ENCODE results near the gene TBC1D16.

DNA sequence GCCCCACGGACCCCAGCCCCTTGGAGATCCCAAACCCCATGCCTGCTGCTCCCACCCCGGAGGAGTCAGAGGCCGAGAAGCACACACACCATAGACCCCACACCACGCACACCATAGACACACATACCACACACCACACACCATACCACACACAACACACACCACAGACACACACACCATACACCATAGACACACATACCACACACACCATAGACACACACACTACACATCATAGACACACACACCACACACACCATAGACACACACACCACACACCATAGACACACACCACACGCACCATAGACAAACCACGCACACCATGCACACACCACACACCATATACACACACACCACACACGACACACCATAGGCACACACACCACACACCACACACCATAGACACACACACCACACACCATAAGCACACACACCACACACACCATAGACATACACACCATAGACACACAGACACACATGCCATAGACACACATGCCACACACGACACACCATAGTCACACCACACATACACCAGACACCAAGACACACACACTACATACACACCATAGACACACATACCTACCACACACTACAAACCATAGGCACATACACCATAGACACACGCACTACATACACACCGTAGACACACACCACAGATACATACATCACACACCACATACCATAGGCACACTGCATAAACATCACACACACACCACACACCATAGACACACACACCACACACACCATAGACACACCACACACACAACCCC, 11.3 kb downstream of the TBC1D16 start:
- no peak for TF ChIP-seq CTCF (IDR thresholded peaks at IDR 0.05)
- TF ChIP-seq EZH2 (IDR thresholded peaks at IDR 0.05; ENCODE audit: borderline replicate concordance, insufficient read depth, low read depth, low read length, poor library complexity, severe bottlenecking), result no peak

Data from B cell (primary cell).